GM18508 (cell line): Measurements from ENCODE around the gene ACP6.
"Not testable (repeated sequence)": the region's sequence is repeated elsewhere in the genome, so short reads cannot be mapped to it uniquely, and the experiment has no call there.

Source experiments
- ATAC-seq: cut with Tn5 transposase; IDR thresholded peaks from one replicate; pipeline ENCODE4 v1.9.1; 2021; ENCODE audit warnings: moderate number of reproducible peaks; ENCODE audit not compliant: insufficient read depth, unreplicated experiment

ACP6 gene

DNA sequence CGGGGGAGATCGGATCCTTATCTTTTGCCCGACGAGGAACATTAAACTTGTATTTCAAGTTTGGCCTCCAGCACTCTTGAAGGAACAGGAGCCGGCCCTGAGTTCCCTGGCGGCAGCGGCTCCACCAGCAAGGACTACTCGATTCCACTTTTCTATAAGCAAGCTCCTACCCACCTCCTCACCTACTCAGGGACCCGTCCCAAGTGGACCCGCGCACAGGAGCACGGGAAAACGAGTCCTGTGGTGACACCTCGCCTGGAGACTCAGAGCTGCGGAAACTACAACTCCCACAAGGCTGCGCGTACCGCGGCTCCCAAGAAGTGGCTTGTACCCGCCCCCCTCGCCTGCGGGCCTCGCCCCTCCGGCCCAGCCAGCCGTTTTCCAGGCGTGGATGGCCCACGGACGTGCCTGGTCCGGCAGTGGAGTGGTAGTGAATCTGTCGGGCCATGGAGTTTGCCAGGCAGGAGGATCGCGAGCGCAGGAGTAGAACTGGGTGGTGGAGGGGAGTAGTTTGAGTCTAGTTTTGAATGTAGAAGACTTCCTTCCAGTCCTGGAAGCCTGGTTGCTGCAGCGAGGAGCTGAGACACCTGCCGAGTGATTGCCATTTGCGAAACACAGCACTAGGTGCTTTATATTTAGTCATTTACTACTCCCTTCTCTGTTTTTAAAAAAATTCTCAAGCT, at the start of gene ACP6:
ACP6 (minus strand) TSS at position 206 of the 683 bp plus-strand sequence. CDS start 476 bp downstream, outside the sequence.
- peak; percentile 86 for ATAC-seq

DNA sequence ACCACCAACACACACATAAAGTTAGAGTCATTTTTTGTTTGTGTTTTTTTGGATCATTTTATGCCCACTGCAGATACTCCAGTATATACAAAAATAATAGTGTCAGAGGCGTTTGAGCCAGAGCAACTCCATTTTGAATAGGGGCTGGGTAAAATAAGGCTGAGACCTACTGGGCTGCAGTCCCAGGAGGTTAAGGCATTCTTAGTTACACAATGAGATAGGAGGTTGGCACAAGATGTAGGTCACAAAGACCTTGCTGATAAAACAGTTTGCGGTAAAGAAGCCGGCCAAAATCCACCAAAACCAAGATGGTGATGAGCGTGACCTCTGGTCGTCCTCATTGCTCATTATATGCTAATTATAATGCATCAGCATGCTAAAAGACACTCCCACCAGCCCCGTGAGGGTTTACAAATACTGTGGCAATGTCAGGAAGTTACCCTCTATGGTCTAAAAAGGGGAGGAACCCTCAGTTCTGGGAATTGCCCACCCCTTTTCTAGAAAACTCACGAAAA, 49.4 kb upstream of the ACP6 start:
- ATAC-seq, result no peak

DNA sequence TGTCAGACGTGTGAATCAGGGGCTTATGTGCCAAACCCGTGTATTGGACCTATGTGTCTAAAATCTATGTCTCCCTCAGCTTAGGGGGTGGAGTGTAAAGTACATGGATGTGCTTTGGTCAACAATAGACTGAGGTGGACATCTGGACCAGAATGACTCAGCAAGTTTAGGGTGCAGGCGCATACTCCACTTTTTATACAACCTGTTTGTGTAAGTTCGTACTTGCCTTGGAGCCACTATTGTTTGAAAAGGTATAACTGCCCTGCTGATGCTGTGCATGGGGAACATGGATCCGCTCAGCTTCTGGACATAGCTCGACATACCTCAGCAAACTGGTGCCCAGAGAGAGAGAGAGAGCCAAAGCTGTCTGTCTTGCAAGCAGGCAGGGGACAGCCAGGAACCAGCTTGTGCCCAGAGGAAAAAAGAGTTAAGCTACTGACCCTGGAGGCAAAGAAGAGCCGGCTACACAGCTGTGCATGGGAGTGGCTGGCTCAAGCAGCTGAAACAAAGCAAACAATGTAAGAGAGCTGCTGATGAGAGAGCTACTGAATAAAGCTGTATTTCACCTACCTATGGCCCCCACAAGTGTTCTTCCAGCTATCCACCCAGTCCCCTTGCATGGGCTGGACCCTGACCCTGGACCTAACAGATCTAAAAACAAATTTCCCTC, 48.8 kb upstream of the ACP6 start:
- ATAC-seq, result no peak

DNA sequence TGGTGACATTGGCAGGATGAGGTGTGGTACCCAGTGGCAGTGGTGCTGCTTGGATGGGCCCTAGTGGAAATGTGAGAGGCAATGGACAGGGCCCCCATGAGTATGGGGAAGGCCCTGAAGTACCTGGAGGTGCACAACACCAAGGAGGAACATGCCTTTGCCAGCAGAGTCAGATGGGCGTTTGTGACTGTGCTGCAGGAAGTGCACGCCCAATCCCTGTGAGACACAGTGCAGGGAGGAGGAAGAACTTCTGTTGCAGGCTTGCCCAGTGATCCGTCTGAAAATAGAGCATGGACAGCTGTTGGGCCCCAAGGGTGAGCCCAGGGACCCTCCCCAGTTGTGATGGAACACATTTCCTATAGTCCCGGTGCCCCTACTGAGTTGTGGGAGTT, 47.4 kb upstream of the ACP6 start:
- ATAC-seq, result no peak

DNA sequence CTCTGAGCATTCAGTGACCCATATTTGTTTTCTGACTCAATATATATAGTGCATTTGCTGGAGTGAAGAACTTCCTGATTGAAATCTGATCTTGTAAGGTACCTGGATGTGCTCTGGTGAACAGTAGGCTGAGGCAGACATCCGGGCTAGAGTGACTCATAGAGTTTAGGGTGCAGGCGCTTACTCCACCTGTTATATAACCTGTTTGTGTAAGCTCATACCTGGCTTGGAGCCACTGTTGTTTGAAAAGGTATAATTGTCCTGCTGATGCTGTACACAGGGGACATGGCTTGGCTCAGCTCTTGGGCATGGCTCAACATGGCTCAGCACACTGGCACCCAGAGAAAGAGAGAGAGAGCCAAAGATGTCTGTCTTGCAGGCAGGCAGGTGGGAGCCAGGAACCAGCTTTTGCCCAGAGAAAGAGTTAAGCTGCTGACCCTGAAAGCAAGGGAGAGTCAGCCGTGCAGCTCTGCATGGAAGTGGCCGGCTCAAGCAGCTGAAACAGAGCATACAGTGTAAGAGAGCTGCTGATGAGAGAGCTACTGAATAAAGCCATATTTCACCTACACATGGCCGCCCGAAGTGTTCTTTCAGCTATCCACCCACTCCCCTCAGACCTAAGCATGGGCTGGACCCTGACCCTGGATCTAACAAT, 46.9 kb upstream of the ACP6 start:
- no peak for ATAC-seq

DNA sequence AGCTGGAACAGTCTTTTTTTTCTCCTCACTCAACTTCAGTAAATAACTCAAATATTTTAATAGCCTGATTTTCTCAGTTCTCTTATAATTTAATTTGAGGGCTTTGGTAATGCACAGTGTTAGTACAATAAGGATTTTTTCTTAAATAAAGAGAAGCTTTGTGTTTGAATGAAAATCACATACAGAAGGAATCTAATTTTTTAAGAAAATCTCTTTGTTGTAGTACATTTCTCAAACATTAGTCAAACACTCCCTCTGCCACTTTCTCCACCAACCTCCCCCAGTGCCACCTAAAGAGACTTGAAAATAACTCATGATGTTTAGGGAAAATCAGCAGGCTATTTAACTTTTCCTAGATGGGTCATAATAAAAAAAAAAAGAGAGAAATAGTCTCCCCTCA, 42.3 kb upstream of the ACP6 start:
- ATAC-seq, result no peak

DNA sequence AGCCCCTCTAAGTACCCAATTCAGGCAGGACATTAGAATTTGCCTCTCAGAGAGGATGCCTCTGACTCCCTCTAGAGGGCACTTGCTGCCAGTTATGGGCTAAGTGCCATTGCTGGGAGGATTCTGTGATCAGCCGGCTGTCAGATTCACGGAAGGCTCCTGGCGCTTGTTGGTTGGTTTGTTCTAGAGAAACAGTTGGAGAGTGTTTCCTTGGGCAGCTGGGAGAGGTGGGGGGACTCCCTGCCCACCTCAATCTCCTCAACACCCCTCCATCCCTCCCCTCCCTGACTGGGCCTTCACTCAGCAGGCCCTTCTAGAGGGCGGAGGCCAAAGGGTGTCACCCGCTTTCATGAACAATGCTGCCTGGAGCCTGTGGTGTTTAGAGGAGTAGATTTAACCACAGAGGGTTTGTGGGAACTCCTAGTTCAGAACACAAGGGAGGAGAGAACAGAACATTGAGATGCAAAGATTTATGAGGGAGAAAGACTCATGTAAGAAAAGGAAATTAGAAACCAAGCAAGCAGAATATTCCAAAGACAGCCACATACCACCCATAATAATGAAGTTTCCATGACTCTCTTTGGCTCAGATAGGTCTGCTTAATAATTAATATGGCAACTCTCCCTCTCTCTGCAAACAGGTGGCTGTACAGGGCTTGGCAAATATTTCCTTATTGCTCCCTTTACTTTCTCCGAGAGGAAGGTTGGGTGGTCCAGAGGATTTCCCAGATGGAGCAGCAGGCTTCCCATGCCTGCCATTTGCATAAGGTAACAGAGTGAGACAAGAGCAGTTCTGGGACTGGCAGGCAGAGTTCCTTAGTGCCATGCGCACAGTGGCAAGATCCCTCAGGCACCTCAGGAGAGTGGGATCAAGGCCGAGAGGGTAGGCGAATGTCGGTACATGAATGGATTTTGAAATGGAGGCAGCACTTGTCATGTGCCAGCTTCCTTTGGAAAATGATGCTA, 30.0 kb upstream of the ACP6 start:
- ATAC-seq, result no peak

DNA sequence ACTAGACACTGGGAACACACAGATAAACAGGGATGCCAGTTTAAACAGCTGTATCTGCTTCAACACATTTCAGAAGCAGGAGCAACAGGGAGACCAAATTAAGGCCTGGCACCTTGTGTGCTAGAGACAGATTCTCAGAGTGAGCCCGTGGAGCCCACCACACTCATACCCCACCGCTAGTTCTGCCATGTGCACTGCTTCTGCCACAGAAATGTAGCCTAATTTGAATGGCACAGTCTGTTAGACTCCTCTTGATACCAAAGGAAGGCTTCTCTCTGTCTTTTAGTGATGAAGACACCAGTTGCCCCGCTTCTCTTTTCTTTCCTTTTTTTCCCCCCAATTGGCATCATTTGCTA, 29.3 kb upstream of the ACP6 start:
- no peak for ATAC-seq

DNA sequence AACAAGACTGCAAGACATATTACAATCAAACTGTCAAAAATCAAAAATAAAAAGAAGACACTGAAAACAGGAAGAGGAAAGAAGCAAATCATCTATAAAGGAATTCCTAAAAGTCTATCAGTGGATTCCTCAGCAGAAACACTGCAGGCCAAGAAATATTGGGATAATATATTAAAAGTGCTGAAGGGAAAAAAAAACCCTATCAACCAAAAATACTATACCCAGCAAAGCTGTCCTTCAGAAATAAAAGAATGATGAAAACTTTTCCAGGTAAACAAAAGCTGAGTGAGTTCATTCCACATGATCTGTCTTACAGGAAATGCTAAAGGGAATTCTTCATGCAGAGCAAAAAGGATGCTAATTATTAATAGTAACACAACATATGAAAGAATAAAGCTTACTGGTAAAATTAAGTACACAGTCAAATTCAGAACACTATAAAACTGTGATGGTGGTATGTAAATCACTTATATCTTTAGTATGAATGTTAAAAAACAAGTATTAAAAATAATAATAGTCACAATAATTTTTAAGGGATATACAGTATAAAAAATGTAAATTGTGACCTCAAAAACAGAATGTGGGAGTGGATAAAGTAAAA, 12.9 kb upstream of the ACP6 start:
- ATAC-seq, result no peak

DNA sequence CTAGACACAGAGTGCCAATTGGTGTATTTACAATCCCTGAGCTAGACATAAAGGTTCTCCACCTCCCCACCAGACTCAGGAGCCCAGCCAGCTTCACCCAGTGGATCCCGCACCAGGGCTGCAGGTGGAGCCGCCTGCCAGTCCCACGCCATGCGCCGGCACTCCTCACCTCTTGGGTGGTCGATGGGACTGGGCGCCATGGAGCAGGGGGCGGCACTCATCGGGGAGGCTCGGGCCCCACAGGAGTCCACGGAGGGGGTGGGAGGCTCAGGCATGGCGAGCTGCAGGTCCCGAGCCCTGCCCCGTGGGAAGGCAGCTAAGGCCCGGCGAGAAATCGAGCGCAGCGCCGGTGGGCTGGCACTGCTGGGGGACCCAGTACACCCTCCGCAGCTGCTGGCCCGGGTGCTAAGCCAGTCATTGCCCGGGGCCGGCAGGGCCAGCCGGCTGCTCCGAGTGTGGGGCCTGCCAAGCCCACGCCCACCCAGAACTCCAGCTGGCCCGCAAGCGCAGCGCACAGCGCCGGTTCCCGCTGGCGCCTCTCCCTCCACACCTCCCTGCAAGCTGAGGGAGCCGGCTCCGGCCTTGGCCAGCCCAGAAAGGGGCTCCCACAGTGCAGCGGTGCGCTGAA, 10.4 kb upstream of the ACP6 start:
- not testable (repeated sequence) for ATAC-seq

DNA sequence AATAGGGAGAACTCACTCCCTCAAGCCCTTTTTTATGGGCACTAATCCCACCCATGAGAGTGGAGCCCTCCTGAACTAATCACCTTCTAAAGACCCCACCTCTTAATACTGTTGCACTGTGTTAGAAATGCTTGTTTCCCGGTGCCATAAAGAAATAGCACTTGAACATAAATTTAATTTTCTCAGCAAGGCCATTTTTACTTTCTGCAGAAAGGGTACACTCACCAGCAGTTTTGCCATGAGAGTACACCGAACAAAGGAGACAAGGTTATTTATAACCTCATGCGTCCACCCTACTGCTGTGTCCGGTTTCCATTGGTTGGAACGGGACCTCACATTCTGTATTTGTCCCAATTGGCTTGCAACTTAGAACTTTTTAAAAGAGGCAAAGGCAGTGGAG, 7.4 kb upstream of the ACP6 start:
- not testable (repeated sequence) for ATAC-seq

DNA sequence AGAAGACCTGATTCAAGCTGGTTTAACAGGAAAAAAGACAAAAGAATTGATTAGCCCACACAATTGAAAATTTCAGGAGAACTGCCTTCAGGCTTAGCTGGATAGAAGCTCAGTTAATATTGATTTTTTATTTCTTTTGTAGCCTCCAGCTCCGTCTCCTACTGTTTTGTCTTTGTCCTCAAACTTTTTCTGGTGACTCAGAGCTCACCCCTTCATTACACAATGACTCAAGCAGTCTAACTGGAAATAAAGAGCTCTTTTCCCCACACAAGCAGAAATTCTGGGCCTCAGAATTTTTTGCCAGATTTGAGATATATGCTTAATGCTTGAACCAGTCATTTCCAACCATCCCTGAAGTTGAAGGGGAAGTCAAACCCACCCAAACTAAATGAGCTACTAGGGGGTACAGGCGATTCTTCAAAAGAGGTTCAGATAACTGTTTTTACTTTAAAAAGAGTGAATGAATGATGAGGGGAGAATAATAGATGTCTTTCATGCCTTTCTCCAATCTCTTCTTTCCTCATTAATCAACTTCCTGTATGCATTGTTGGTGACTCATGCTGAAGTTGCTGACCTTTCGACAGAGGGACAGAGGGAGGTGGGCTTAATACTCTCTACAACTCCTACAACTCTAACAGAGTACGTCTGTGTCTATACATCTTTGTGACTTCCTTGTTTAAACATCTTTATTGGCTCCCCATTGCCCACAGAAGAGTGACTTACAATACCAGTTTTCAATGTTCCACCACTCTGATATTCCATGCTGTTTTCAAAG, 6.2 kb upstream of the ACP6 start:
- ATAC-seq, result no peak

DNA sequence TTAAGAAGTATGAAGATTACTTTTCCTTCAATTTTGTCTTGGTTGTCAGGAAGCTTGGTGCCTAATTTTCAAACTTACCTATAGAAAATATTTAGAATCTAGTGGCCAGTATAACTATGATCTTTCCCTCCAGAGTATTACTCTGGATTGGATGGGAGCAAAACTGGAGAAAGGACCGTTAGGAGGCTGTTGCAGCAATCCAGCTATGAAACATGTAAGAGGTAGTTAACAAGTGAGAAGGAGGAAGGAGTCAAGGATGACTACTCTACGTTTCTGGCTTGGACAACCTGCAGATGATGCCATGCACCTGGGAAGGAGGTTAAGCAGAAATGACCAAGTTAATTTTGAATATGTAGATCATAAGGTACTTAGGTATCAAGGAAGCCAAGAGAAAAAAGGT, 3.5 kb upstream of the ACP6 start:
- no peak for ATAC-seq

DNA sequence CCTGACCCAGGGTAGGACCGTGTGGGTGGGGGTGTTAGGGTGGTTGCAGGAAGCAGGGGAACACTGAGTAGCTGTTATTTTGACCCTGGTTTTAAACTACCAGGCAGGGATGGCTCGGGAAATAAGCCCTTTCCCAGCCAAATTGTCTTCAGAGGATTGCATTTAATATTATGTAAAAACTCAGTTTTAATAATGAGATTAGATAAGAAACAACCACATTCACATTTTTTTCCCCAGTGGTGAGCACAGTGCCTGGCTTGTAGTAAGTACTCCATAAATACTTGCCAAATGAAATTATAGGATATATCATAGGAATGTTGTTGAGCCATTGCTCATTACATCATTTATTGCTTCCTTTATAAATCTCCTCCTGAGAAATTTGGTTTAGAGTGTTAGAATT, 3.1 kb upstream of the ACP6 start:
- ATAC-seq, result no peak

DNA sequence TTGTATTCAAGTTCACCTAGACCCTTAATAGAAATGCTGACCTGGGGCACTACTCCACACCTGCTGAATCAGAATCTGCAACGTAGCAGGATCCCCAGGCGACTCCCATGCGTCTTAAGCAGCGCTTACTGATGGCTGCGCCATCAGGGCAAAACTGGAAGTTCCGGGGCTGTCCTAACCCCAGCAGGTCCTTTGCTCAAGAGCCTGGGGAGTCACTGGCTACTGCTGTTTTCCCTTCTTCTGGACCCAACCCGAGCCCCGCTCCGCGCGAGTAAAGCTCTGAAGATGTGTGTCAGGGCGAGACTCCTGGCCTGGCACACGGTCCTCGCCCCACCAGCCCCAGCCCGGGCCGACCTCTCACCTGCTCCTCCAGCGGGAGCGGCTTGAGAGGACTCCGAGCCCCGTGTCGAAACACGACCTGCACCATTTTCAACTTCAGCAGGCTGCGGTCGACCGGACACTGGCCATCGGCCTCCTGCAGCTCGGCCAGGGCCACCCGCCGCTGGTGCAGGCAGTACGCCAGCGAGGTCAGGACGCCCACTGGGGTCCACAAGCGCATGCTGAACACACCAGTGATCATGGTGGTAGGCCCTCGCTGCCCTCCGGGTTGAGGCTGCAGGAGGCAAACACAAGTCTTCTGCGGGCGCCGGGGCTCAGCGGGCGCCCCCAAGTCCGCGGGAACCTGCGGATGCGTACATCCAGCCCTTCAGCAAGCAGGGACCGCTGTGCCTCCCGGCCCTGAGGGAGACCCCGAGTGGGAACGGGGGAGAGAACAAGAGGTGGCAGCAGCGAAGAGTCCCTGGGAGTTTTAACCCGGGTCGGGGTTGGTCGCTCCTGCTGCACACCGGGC, 630 bp downstream of the ACP6 start:
- ATAC-seq, result peak; percentile 19

DNA sequence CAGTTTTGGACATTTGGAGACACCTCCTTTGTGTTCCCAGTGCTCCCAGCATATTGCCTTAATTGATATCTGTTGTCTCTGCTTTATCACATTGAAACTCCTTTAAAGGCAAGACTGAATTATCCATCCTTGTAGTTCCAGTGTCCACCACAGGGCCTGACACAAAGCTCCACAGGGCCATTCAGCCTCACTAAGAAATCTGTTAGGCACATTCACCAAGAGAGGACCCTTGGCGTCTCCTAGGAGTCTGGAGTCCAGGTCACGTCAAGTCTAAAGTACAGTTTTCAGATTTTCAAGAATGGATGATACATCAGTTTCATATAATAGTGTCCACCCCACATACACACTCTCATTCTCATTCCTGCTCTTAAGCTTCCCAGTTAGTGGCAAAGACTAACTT, 4.8 kb downstream of the ACP6 start:
- ATAC-seq, result no peak

DNA sequence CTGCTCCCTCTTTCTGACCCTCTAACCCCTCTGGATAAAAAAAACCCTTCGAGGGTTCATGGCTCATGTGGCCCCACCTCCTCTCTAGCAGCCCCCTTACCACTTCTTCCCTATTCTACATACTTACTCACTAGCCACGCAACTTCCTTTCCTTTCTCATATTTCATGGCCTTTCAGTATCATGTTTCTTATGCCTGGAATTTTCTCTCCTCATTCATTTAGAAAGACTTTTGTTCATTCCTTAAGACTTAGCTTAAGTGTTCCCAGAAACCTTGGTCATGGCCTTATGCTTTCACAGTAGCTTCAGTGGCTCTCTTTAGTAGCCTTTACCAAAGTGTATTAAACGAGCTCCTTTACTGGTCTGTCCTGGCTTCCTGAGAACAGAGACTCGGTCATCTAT, 6.1 kb downstream of the ACP6 start:
- ATAC-seq, result no peak

DNA sequence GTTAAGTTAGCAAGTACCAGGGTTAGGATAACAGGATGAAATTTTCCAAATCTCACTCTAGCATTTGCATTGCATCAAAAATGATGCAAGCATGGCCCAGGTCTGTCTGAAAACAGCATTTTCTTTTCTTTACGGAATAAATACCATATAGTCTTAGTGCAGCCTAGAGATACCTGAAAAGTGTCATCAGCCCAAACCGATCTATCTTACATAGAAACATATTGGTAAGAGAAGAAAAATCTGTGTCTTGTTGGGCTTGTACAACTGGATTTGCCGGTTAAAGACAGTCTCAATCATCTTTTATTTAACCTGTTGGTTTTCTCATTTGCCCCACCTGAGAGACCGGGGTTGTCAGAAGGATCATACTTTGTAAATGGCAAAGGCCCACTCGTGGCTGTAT, 15.8 kb downstream of the ACP6 start:
- ATAC-seq, result no peak
